WTC11 (cell line): Measurements from ENCODE around the gene KCNE4.

Experiments
- ATF2 ChIP-seq: sonication (generic); formaldehyde crosslinking; IDR thresholded peaks from 2 replicates; pipeline ENCODE4 v1.8.1; 2022; ENCODE audit warnings: low read depth, missing genetic modification reagents, borderline replicate concordance
- CREM ChIP-seq: sonication (generic); formaldehyde crosslinking; IDR thresholded peaks from 2 replicates; pipeline ENCODE4 v1.8.1; 2022; ENCODE audit warnings: mild to moderate bottlenecking, missing genetic modification reagents, moderate library complexity
- MAX ChIP-seq: sonication (generic); formaldehyde crosslinking; IDR thresholded peaks from 2 replicates; pipeline ENCODE4 v1.8.0; 2022; ENCODE audit warnings: mild to moderate bottlenecking, missing genetic modification reagents
- PRRX2 ChIP-seq: fragments of 250-450 bp; sonication (Bioruptor Pico); IDR thresholded peaks from 2 replicates; pipeline ENCODE4 v1.8.0; 2021; ENCODE audit warnings: mild to moderate bottlenecking
- USF1 ChIP-seq: sonication (generic); formaldehyde crosslinking; IDR thresholded peaks from 2 replicates; pipeline ENCODE4 v1.8.0; 2022; ENCODE audit warnings: mild to moderate bottlenecking, missing genetic modification reagents
- ZNF263 ChIP-seq: sonication (generic); formaldehyde crosslinking; IDR thresholded peaks from 2 replicates; pipeline ENCODE4 v1.8.1; 2022; ENCODE audit warnings: low read depth, mild to moderate bottlenecking, moderate library complexity, missing genetic modification reagents
- TF ChIP-seq, protein P1 (sequence below): fragments of 200-600 bp; IDR thresholded peaks from 2 replicates; pipeline ENCODE4 v1.8.0; 2022; ENCODE audit warnings: antibody characterized with exemption
- TF ChIP-seq, protein P2 (sequence below): sonication (generic); formaldehyde crosslinking; IDR thresholded peaks from 2 replicates; pipeline ENCODE4 v1.8.1; 2023; ENCODE audit warnings: mild to moderate bottlenecking, missing genetic modification reagents, moderate library complexity

- TF ChIP-seq CREM (CRISPR knock-in tag) (no peak), USF1 (no peak), ATF2 (CRISPR knock-in tag) (no peak), MAX (CRISPR knock-in tag) (no peak), PRRX2 (CRISPR knock-in tag) (no peak), ZNF263 (no peak)
- TF ChIP-seq, protein P1, sequence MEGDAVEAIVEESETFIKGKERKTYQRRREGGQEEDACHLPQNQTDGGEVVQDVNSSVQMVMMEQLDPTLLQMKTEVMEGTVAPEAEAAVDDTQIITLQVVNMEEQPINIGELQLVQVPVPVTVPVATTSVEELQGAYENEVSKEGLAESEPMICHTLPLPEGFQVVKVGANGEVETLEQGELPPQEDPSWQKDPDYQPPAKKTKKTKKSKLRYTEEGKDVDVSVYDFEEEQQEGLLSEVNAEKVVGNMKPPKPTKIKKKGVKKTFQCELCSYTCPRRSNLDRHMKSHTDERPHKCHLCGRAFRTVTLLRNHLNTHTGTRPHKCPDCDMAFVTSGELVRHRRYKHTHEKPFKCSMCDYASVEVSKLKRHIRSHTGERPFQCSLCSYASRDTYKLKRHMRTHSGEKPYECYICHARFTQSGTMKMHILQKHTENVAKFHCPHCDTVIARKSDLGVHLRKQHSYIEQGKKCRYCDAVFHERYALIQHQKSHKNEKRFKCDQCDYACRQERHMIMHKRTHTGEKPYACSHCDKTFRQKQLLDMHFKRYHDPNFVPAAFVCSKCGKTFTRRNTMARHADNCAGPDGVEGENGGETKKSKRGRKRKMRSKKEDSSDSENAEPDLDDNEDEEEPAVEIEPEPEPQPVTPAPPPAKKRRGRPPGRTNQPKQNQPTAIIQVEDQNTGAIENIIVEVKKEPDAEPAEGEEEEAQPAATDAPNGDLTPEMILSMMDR = no peak
- TF ChIP-seq, protein P2, sequence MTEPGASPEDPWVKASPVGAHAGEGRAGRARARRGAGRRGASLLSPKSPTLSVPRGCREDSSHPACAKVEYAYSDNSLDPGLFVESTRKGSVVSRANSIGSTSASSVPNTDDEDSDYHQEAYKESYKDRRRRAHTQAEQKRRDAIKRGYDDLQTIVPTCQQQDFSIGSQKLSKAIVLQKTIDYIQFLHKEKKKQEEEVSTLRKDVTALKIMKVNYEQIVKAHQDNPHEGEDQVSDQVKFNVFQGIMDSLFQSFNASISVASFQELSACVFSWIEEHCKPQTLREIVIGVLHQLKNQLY = no peak
Measured at GRCh38 chr2:223053484-223054192, 1.6 kb downstream of the KCNE4 start.
